Measurements from ENCODE around the gene MAN1C1.

MAN1C1 gene

DNA sequence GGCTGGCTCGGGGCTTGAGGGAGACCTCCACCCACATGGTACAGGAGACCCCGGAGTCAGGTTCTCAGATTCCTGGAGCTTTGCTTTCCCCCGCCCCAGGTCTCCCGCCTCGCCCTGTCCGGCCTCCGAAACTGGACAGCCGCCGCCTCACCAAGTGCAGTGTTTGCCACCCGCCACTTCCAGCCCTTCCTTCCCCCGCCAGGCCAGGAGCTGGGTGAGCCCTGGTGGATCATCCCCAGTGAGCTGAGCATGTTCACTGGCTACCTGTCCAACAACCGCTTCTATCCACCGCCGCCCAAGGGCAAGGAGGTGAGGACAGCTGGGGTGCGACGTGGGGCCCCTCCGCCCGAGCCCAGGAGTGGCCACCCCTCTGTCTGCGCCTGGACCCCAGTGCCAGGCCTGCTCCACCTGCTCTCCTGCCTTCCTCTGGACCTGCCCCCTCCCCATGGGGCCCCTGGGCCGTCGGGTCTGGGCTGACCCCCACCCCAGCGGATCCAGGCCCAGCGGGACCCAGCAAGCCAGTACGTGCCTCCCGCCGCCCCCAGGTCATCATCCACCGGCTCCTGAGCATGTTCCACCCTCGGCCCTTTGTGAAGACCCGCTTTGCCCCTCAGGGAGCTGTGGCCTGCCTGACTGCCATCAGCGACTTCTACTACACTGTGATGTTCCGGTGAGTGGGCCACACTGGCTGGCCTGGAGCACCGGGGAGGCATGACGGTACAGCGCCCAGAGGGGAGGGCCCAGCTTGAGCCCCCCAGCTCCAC is 192.1 kb downstream of the MAN1C1 start:
- DNase-seq: no peak

DNA sequence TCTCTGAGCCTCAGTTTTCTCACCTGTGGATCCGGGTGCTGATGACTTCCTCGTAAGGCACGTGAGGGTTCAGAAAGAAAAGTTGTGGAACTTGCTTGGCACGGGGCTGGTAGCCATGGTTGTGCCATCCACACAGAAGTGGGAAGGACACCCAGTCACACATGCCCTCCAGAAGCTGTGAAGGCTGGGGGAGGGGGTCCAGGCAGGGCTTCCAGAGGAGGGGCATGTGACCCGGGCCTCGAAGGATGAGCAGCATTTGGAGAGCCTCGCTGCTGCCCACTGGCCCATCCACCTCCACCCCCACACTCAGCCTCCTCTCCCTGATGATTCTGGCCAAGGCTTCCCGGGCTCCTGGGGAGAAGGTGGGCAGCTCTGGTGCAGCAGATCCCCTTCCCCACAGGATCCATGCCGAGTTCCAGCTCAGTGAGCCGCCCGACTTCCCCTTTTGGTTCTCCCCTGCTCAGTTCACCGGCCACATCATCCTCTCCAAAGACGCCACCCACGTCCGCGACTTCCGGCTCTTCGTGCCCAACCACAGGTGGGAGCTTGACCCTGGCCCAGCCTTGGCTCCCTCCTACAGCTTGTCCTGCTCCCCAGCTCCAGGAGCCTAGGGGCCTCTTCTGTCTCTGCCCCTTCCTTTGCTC is 192.8 kb downstream of the MAN1C1 start:
- DNase-seq: no peak

DNA sequence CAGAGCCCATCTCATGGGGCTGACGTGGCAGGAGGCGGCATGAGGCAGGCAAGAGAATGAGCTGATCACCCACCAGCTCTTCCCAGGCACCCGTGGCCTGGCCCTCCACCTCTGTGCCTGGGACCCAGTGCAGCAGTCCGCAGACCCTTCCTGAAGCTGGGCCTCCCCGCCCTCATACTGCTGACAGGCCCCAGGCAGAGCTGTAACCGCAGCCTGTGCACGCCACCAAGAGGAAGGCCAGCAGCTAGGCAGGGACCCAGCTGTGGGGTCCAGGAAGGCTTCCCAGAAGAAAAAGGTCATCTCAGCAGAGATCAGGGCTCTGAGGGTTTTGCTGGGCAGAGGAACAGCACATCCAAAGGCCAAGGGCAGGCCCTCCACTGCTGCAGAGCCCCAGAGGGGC is 193.3 kb downstream of the MAN1C1 start:
- DNase-seq: no peak

DNA sequence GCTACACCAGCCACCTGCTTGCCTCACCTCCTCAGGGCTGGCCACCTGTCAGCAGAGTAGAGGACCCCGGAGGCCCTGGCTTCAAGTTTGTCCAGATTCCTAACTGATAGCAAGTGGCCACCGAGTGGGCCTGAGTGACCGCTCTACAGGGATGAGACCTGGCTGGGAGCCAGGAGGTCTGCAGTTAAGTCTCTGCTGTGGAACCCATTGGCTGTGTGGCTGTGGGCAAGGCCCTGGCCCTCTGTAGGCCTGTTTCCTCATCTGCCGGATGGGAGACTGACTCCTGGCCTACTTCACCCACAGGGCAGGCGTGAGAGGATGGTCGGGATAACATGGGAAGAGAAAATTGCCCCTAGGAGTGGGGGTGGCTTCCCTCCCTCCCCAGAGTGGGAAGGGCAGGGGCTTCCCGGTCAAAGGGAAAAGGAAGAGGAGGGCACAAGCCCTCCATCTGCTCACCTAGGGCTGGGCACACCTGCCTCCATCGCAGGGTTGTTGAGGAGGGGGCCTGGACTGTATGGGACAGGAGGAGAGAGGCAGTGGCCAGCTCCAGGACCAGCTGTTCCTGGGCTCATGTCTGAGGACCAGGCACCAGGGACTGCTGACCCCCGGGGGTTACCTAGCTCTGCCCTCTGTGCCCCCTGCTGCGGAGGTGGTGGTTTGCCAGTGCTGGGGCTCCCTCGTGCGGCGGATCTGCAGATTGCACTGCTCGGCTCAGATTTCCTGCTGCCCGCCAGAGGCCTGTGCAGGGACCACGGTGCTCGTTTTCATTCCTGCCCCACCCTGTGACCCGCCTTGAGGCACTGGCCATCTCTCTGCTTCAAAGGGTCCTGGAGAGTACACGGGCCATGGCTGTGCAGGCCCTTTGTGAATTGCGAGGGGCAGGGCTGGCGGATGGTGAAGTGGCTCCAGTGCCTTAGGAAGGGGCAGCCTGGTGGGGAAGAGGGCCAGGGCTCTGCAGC is 194.0 kb downstream of the MAN1C1 start:
- DNase-seq: peak; percentile 86

DNA sequence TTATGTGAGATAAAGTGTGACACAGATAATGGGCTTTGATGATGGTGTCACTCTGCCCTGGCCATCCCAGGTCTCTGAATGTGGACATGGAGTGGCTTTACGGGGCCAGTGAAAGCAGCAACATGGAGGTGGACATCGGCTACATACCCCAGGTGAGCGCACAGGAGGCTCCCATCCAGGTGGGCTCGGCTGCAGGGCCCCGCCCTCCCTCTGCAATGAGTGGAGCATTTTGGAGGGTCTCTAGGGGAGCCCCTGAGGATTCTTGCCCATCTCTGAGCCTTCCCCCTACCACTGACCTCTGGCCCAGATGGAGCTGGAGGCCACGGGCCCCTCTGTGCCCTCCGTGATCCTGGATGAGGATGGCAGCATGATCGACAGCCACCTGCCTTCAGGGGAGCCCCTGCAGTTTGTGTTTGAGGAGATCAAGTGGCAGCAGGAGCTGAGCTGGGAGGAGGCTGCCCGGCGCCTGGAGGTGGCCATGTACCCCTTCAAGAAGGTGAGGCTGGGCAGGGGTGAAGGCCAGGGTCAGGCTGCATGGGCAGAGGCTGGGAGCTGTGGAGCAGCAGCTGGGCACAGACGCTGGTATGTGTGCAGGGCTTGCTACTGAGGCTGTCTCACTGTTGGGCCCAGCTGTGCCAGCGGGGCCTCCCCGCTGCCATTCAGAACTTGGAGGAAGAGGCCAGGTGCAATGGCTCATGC is 194.9 kb downstream of the MAN1C1 start:
- no peak for DNase-seq

DNA sequence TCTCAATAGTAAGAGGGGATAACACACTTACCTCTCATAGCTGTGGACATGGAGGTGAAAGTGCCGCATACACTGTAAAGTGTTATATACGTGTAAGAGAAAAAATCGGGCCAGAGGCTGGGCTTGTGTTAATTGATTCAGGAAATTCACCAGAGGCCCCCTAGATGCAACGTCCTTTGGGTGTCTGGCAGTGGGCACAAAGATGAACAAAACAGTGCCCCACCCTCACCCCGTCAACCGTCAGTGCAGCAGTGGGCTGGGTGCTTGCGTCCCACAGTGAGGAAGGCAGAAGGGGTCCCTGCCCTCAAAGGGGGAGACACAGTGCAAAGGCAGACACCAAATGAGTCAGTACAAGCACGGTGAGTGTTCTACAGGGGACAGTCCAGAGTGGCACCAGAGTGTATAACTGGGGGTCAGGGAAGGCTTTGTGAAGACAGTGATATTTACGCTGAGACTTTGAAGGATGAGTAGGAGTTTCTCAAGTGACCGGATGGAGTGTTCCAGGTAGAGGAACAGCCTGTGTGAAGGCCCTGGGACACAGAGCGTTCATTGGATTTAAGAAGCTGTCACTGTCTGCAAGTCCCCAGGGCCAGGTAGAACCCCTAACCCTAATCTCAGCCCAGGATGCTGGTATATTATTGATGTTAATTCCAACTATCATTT is 196.6 kb downstream of the MAN1C1 start:
- no peak for DNase-seq

DNA sequence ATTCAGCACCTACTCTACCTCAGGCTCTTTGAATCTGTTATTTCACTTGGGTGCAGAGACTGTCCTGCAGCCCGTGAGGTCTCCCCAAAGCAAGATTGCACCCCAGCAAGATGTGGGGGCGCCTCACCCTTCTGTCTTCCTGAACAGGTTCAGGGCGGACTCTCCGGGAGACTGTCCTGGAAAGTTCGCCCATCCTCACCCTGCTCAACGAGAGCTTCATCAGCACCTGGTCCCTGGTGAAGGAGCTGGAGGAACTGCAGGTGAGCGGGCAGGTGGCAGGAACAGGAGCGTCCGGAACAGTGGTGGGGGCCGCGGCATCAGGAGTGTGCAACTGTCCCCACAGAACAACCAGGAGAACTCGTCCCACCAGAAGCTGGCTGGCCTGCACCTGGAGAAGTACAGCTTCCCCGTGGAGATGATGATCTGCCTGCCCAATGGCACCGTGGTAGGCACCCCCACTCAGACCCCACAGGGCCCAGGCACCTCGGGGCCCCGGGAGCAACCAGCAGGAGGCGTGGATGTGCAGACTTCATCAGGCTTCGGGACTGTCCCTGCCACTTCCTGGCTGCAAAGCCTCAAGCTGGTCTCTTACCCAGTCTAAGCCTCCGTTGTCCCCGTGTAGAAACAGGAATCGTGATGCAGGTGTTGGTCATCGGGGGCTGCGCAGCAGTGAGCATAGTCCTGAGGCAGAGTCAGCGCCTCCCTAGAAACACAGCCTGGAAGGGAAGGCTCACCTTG is 197.3 kb downstream of the MAN1C1 start:
- no peak for DNase-seq

DNA sequence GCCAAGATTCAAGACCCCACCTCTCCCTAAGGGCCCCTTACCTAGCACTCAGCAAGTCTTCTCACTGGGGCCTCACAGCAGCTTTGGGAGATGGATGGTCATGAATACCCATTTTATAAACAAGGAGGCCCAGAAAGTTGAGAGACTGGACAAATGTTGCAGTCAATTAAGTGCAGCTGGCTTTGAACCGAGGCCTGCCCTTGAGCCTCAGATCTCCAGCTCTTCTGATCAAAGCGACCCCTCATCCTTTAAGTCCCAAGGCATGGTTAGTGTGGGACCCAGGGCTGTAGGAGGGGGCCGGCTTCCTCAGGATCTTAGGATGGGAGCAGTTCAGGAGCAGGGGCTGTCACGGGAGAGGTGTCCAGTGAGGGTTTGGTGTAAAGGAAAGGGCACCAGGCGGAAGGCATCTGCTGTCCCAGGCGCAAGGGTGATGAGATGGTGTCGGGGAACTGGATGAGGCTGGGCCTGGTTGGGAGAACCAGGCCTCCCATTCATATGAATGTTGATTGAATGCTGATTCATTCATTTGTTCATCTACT is 198.0 kb downstream of the MAN1C1 start:
- DNase-seq: no peak

DNA sequence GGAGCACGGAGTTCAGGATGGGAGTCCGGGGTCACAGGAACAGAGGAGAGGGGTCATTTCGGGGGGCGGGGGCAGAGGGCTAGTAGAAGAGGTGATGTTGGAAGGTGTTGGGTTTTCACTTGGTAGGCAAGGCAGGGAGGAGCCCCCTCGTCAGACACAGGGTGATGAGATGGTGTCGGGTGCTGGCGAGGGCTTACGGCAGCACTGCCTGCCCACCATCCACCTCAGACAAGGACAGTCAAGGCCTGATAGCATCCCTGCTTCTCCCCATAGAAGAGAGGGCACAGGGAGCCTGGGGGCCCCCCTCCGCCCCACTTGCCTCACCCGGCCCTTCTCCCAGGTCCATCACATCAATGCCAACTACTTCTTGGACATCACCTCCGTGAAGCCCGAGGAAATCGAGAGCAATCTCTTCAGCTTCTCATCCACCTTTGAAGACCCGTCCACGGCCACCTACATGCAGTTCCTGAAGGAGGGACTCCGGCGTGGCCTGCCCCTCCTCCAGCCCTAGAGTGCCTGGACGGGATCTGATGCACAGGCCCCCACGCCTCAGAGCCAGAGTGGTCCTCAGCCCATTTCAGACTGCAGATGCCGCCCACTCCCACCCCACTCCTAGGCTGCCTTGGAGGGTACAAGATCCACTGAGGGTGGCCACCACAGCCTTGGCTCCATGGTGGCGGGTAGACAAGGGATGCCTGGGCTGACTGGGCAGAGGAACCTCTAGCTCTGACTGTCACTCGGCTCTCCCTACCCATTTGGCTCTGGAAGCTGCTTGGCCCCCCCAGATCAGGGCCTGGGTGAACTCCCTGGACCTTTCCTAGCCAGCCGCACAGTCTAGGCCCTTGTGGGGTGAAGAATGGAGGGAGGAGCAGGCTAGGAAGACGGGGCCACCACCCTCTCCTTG is 198.9 kb downstream of the MAN1C1 start:
- DNase-seq: no peak

DNA sequence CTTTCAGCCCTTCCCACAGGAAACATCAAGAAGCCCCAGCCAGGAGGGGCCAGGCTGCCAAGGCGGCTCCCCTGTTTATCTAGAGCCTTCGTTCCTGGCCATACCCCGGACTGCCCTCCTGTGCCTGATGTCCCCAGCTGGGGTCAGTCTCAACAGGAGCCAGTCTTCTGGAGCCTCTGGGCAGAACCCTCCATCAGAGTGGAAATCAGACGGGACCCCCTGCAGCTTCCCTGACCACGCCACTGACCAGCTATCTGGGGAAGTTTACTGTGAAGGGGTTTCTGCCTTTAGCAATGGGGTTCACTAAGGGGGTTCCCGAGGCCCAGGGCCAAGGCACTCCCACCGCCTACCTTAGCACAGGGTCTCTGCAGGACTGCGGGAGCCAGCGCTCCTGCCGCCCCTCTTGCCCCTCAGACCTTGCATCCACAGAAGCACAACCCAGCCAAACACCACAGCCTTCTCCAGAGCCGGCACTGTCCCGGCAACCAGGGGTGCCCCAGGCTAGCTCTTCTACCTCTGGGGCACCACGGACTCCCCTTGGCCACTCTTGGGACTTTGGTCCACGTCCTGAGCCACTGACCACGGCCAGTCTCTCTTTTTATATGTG is 199.6 kb downstream of the MAN1C1 start:
- no peak for DNase-seq

DNA sequence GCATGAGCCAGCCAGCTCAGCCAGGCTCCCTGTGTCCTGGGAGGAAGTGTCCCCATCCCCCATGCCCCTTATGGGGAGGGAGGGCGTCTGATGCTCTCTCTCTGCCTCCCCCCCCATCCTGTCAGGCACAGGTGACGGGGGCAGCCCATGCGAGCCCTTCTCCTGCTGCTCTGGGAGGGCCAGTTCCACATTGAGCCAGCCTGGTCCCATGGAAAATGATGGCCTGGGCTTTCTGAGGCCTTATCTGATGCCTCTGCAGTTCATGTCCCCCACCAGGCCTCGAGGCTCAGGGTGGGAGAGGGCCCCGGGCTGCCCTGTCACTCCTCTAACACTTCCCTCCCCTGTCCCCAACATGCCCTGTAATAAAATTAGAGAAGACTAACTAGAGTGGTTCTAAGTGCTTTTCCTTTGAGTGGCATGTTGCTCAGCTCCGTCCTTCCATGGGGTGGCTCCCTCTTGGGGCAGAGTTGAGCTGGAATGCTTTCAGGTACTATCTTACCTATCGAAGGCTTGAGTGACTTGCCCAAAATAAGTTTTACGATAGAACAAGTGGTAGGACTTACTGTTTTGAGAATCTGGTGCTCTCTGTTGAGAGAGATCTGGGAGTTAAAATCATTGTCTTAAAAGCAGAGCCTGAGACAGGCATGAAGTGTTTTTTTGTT is 201.4 kb downstream of the MAN1C1 start:
- no peak for DNase-seq

DNA sequence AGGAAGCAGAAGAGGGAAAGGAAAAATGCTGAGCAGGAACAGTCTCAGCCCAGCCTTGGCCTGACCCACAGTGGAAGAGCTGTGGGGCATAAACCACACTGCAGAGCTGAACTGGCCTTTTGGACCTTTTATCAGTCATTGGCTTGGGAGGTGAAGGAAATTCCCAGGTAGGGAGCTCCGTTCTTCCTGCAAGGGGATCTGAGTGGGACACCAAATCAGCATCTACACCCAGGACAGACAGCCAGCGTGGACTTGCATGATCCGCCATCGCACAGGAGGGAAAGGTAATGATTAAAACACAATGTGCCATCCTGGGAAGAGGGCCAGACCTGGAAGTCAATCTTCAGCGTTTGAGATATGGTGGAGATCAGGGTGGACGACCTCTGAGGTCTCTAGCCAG is 202.0 kb downstream of the MAN1C1 start:
- no peak for DNase-seq

DNA sequence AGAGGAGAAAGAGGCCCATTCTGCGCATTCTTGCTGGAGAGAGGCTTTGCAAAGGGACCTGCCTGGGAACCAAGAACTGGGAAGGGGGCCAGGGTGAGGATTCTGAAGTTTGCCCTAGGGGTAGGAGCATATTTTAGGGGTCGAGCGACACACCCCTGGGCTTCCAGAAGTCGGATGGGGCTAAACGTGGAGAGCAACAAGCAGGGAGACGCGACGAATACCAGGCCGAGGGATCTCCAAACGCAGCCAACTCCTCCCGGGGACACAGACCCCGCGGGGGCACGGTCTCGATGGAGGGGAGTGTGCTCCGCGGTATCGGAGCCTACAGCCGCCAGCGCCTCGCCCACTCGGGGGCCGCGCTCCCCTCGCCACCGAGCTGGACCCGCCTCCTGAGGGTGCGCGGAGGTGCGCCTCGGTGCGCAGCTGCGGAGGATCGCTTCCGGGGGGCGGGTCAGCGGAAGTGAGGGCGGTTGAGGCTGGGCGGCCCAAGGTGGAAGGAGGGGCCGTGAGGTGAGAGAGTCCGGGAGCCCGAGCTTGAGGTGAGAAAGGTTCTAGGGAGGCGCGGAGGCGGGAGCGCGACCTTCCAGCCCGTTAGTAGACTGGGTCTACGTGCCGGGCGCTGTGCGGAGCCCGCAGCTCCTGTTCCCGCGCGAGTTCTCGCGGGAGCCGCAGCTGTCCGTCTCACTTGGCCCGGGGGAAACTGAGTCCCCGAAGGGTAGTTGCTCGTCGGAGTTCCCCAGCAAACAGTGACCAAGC is 203.1 kb downstream of the MAN1C1 start, which contains the start of gene MTFR1L:
MTFR1L (plus strand) TSS at position 464 of the 756 bp plus-strand sequence. CDS start 3,151 bp downstream, outside the sequence.
- DNase-seq: peak; percentile 93

DNA sequence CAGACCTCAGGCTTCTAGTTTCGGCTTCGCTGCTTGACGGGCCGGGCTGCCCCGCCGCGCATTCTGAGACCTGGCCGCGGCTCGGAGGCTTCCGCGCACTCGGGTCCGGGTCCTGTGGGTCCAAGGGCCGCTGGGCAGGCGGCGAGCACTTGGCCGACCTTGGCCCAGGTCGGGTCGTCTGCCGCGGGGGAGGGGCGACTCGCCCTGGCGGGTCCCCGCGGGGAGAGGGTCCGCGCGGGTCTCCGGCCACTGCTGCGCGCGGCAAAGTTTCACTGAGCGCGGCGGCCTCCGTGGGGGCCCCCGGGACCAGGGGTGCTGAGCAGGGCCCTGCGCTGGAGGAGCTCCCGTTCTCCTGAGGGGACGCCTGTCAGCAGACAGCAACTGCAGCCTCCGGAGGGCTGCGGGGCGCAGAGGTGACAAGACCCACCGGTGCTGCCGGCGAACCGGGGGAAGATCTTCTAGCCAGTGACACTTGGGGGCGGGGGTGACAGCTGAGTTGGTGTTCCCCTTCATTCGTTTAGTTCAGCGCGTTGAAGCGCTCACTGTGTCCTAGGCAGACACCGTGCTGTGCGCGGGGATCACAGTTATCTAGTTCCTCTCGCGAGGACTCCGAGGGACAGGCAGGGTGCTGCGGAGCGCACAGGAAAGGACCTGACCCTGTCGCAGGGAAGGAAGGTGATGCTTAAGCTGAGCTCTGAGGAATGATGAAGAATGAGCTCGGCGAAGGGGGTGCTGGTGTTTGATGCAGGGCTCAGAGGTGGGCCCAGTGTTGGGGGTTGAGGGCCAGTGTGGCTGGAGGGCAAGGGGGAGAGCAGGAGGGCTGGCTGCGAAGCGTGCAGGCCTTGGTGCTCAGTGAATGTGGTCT is 203.9 kb downstream of the MAN1C1 start:
- DNase-seq: peak; percentile 71

DNA sequence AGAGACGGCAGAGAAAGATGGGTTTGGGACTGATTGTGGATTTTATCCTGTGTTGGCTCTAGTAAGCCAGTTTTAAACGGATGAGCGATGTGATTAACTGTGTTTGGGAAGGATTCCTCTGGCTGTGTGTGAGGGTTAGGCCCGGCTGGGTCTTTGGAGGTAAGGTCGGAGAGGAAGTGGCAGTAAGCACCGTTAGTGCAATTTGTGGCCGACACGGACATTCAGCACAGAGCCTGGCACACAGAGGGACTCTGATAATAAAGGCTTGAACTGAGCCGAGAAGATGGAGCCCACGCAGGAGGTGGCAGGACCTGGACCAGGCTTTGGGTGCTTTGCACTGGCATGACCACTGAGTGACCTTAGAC is 204.5 kb downstream of the MAN1C1 start:
- DNase-seq: no peak

DNA sequence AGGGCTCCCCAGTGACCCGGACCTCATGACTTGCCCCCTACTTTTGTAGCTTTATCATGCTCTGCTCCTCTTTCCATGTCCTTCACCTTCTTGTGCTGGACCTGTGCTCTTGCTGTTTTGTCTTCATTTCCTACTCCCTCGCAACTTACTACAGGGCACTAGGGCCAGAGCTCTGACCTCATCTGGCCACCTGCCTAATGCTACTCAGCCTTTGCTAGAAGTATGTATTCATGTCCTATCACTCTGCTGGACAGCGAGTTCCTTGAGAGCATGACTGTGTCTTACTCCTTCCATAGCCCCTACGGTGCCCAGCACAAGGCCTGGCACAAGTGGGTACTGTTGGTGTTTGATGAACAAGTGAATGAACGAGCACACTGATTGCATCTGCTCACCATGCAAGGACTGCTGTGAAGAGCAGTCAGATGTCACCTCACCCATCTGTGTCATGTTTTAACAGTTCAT is 205.1 kb downstream of the MAN1C1 start:
- no peak for DNase-seq

DNA sequence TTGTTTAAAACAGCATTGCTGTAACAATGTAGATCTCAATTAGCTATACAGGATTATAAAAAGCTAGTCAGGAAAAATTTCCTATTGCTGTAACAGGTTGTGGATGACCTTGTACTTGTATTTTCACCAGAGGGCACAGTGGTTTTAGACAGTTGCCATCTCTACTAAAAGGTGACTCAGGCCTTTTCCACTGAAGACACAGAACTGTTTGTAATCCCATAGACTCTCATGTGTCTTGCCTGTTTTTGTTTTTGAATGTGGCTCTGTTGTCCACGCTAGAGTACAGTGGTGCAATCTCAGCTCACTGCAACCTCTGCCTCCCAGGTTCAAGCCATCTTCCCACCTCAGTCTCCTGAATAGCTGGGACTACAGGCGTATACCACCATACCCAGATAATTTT is 209.0 kb downstream of the MAN1C1 start:
- no peak for DNase-seq

Data from activated T-cell treated with anti-CD3 and anti-CD28 coated beads, Interleukin-2, amount 50 U/mL, for 1 hour (primary cell).